Measurements from ENCODE around the gene UMODL1. TPM values are rescaled to one million over a fixed set of nuclear protein-coding genes. Genes with fewer than 3 reads are reported as not detected.

The UMODL1 gene
- total RNA-seq, 1 donor from 2014 or later: 0.19 TPM

- H3K4me1 Mint-ChIP-seq (ENCODE audit: low read depth): peaks cover 26% of the 10 kb centered on the region
- peak overlapping the region; percentile 86 for H3K27ac Mint-ChIP-seq
- no peak overlapping the region for H3K4me3 Mint-ChIP-seq (ENCODE audit: low read depth)
- DNase-seq (ENCODE audit: low spot score, unreplicated experiment): no peak
- H3K27me3 Mint-ChIP-seq: peaks cover 3% of the 10 kb centered on the region
- TF ChIP-seq, protein P1, sequence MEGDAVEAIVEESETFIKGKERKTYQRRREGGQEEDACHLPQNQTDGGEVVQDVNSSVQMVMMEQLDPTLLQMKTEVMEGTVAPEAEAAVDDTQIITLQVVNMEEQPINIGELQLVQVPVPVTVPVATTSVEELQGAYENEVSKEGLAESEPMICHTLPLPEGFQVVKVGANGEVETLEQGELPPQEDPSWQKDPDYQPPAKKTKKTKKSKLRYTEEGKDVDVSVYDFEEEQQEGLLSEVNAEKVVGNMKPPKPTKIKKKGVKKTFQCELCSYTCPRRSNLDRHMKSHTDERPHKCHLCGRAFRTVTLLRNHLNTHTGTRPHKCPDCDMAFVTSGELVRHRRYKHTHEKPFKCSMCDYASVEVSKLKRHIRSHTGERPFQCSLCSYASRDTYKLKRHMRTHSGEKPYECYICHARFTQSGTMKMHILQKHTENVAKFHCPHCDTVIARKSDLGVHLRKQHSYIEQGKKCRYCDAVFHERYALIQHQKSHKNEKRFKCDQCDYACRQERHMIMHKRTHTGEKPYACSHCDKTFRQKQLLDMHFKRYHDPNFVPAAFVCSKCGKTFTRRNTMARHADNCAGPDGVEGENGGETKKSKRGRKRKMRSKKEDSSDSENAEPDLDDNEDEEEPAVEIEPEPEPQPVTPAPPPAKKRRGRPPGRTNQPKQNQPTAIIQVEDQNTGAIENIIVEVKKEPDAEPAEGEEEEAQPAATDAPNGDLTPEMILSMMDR (IDR thresholded peaks at IDR 0.05; ENCODE audit: unreplicated experiment): no peak
- no peaks in the 10 kb centered on the region for H3K36me3 Mint-ChIP-seq (ENCODE audit: insufficient read depth)
- H3K9me3 Mint-ChIP-seq (ENCODE audit: low read depth): no peaks in the 10 kb centered on the region
These were observed 4.6 kb upstream of the UMODL1 start for GRCh38 chr21:42066521-42066920.

- TF ChIP-seq, protein P1 (IDR thresholded peaks at IDR 0.05; ENCODE audit: unreplicated experiment): no peak
These were observed 3.4 kb upstream of the UMODL1 start for GRCh38 chr21:42067531-42068255.

DNA sequence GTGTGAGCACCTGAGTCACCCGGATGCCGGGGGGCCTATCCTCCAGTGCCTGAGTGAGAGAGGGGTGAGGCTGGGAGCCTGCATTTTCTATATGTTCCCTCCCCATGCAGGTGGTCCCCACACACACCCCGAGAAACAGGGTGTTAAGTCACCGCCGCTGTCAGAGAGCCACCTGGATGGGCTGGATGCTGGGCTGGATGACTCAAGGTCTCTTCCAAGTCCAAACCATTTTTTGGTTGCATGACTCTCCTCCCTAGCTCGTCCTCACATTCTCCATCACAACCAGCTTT, 2.9 kb upstream of the UMODL1 start:
- DNase-seq (ENCODE audit: low spot score, unreplicated experiment): no peak
- H3K4me3 Mint-ChIP-seq (ENCODE audit: low read depth): no peak overlapping the region
- H3K4me1 Mint-ChIP-seq (ENCODE audit: low read depth): peaks cover 24% of the 10 kb centered on the region
- TF ChIP-seq, protein P1 (IDR thresholded peaks at IDR 0.05; ENCODE audit: unreplicated experiment): no peak
- no peak overlapping the region for H3K27ac Mint-ChIP-seq
- H3K9me3 Mint-ChIP-seq (ENCODE audit: low read depth): no peaks in the 10 kb centered on the region
- H3K27me3 Mint-ChIP-seq: peaks cover 3% of the 10 kb centered on the region
- H3K36me3 Mint-ChIP-seq (ENCODE audit: insufficient read depth): no peaks in the 10 kb centered on the region

More at GRCh38 chr21:42067531-42068255, 3.4 kb upstream of the UMODL1 start:
- Mint-ChIP-seq H3K27me3 (peaks cover 3% of the 10 kb centered on the region), H3K4me1 (ENCODE audit: low read depth) (peaks cover 26% of the 10 kb centered on the region), H3K4me3 (ENCODE audit: low read depth) (no peak overlapping the region), H3K36me3 (ENCODE audit: insufficient read depth) (no peaks in the 10 kb centered on the region), H3K27ac (no peak overlapping the region), H3K9me3 (ENCODE audit: low read depth) (no peaks in the 10 kb centered on the region)
- DNase-seq (ENCODE audit: low spot score, unreplicated experiment): no peak

DNA sequence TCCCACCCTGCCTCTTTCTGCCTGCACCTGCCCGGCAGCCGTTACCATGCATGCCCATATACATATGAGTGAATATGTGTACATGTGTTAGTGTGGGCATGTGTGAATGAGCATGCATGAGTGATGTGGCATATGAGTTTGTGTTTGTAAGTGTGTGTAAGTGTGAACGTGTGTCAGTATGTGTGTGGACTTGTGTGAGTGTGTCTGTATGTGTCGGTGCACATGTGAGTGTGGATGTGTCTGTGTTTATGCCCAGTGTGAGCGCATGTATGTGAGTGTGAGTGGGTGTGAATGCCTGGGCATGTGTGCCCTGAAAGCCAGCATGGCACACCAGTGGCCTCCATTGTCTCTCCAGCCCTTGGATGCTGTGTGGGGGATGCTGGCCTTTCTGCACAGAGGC, 2.5 kb upstream of the UMODL1 start:
- H3K9me3 Mint-ChIP-seq (ENCODE audit: low read depth): no peaks in the 10 kb centered on the region
- H3K36me3 Mint-ChIP-seq (ENCODE audit: insufficient read depth): no peaks in the 10 kb centered on the region
- H3K27me3 Mint-ChIP-seq: peaks cover 3% of the 10 kb centered on the region
- DNase-seq (ENCODE audit: low spot score, unreplicated experiment): no peak
- no peak overlapping the region for H3K4me3 Mint-ChIP-seq (ENCODE audit: low read depth)
- H3K27ac Mint-ChIP-seq: no peak overlapping the region
- peaks cover 22% of the 10 kb centered on the region for H3K4me1 Mint-ChIP-seq (ENCODE audit: low read depth)
- TF ChIP-seq, protein P1 (IDR thresholded peaks at IDR 0.05; ENCODE audit: unreplicated experiment): no peak

GRCh38 chr21:42069327-42069726, 1.8 kb upstream of the UMODL1 start:
- no peak overlapping the region for H3K27ac Mint-ChIP-seq
- DNase-seq (ENCODE audit: low spot score, unreplicated experiment): no peak
- H3K4me1 Mint-ChIP-seq (ENCODE audit: low read depth): peaks cover 15% of the 10 kb centered on the region
- peaks cover 3% of the 10 kb centered on the region for H3K27me3 Mint-ChIP-seq
- H3K9me3 Mint-ChIP-seq (ENCODE audit: low read depth): no peaks in the 10 kb centered on the region
- H3K36me3 Mint-ChIP-seq (ENCODE audit: insufficient read depth): no peaks in the 10 kb centered on the region
- TF ChIP-seq, protein P1 (IDR thresholded peaks at IDR 0.05; ENCODE audit: unreplicated experiment): no peak
- H3K4me3 Mint-ChIP-seq (ENCODE audit: low read depth): no peak overlapping the region
